K562 (cell line): ENCODE measurements around the gene ANO6. TPM values are rescaled to one million over a fixed set of nuclear protein-coding genes. Genes with fewer than 3 reads are reported as not detected.

Experiments
- ATAC-seq: fragments of 200-7000 bp; cut with Tn5 transposase; 3 replicates; pipeline ENCODE4 v1.9.1; 2020; ENCODE audit warnings: moderate library complexity
- BruUV-seq: library from RNA; stranded (reverse); fragments of 400-500 nt; replicated peaks from 2 replicates; lab custom pipeline; 2021; lab: Mats Ljungman, UMichigan
- CTCF ChIA-PET: fragments of 300-600 bp; formaldehyde crosslinking; extraction: SDS; loops from one replicate; lab custom pipeline; 2021; ENCODE audit warnings: low intra/inter-chr PET ratio; lab: Yijun Ruan, JAX
- POLR2A ChIA-PET: fragments of 300-600, 350-650 bp; sonication (Branson Sonifier 250); formaldehyde crosslinking; extraction: SDS; loops from one replicate; lab custom pipeline; 2021; ENCODE audit warnings: antibody characterized with exemption, inconsistent platforms; lab: Yijun Ruan, JAX
- DNase-seq, 4 experiments: peaks; one replicate each; pipeline versions ENCODE4 v3.0.0 to v3.0.0-alpha.2; 2011 to 2018; ENCODE audit warnings: low spot score in 3 of 4, mixed read lengths in 3 of 4; ENCODE audit errors: extremely low read depth in 1 of 4
- FAIRE-seq: peaks from 2 replicates; lab custom pipeline; 2011; peaks lifted over from hg19 to GRCh38; lab: Jason Lieb, UNC
- H2AFZ ChIP-seq: 2 replicates; pipeline ENCODE4 v1.6.0; 2011; ENCODE audit warnings: low read depth, low read length, control low read depth, inconsistent platforms
- H3K27ac ChIP-seq: fragments of 200-600 bp; 3 replicates; pipeline ENCODE4 v1.8.0; 2011; ENCODE audit warnings: low read depth, mild to moderate bottlenecking, control low read depth, inconsistent platforms, low read length, moderate library complexity, mixed read lengths; ENCODE audit errors: extremely low read depth
- H3K27me3 ChIP-seq, 2 experiments: fragments of 300-600 bp in 1 of 2; 2 replicates in 1 of 2; 3 replicates in 1 of 2; pipeline versions ENCODE4 v1.6.0 to v1.8.0; 2011; ENCODE audit warnings: inconsistent platforms in 2 of 2, low read length in 2 of 2, mild to moderate bottlenecking in 1 of 2, mixed read lengths in 1 of 2, moderate library complexity in 1 of 2; ENCODE audit not compliant: control insufficient read depth in 2 of 2, insufficient read depth in 2 of 2
- H3K36me3 ChIP-seq: fragments of 300-600 bp; 3 replicates; pipeline ENCODE4 v1.8.0; 2011; ENCODE audit warnings: mild to moderate bottlenecking, low read length, inconsistent platforms; ENCODE audit not compliant: control insufficient read depth, insufficient read depth
- H3K4me1 ChIP-seq, 2 experiments: fragments of 200-600 bp in 1 of 2; replicated peaks in 1 of 2; 2 replicates in 1 of 2; 3 replicates in 1 of 2; pipeline versions ENCODE4 v1.5.1 to v1.8.0; 2011; ENCODE audit warnings: inconsistent platforms in 2 of 2, low read length in 2 of 2, mild to moderate bottlenecking in 1 of 2, mixed read lengths in 1 of 2, moderate library complexity in 1 of 2; ENCODE audit not compliant: control insufficient read depth in 2 of 2, insufficient read depth in 2 of 2
- H3K4me2 ChIP-seq: 2 replicates; pipeline ENCODE4 v1.6.1; 2011; ENCODE audit warnings: low read length, control low read depth, inconsistent platforms, mixed read lengths; ENCODE audit not compliant: insufficient read depth
- H3K4me3 ChIP-seq: fragments of 200-600 bp; sonication (generic), shearing (Covaris generic); 2 replicates; pipeline ENCODE4 v1.5.1; 2016; ENCODE audit warnings: control low read depth, inconsistent platforms
- H3K79me2 ChIP-seq: fragments of 200-600 bp; 3 replicates; pipeline ENCODE4 v1.8.0; 2011; ENCODE audit warnings: low read length, inconsistent platforms; ENCODE audit not compliant: control insufficient read depth, insufficient read depth
- H3K9ac ChIP-seq, 2 experiments: 2 replicates each; pipeline versions ENCODE4 v1.6.0 to v1.6.1; 2011; ENCODE audit warnings: low read depth in 2 of 2, low read length in 2 of 2, control low read depth in 1 of 2, inconsistent platforms in 1 of 2, mild to moderate bottlenecking in 1 of 2, mixed read lengths in 1 of 2; ENCODE audit not compliant: insufficient read depth in 1 of 2
- H3K9me1 ChIP-seq: one replicate; pipeline ENCODE4 v1.6.0; 2011; ENCODE audit warnings: inconsistent platforms, mild to moderate bottlenecking, low read length, moderate library complexity; ENCODE audit not compliant: control insufficient read depth, insufficient read depth
- H3K9me3 ChIP-seq: replicated peaks from 2 replicates; pipeline ENCODE4 v1.5.1; 2011; ENCODE audit warnings: low read depth, low read length, inconsistent platforms; ENCODE audit not compliant: control insufficient read depth, insufficient read depth
- H4K20me1 ChIP-seq: replicated peaks from 2 replicates; pipeline ENCODE4 v1.6.1; 2011; ENCODE audit warnings: low read length, inconsistent platforms, mixed read lengths; ENCODE audit not compliant: control insufficient read depth, insufficient read depth
- BRF1 ChIP-seq: IDR thresholded peaks from 3 replicates; pipeline ENCODE4 v1.6.1; 2011; ENCODE audit warnings: borderline replicate concordance, mild to moderate bottlenecking; ENCODE audit not compliant: insufficient read length; ENCODE audit errors: extremely low read depth
- GATAD2B ChIP-seq: fragments of 450-650 bp; IDR thresholded peaks from 2 replicates; pipeline ENCODE4 v1.6.1; 2017; ENCODE audit warnings: mild to moderate bottlenecking, borderline replicate concordance
- ILF3 ChIP-seq: fragments of 450-650 bp; IDR thresholded peaks from 2 replicates; pipeline ENCODE4 v1.6.1; 2018; ENCODE audit warnings: antibody characterized with exemption, mild to moderate bottlenecking, moderate library complexity, borderline replicate concordance
- MYBL2 ChIP-seq, 2 experiments: fragments of 450-650 bp in 1 of 2; sonication (generic) in 1 of 2; formaldehyde crosslinking in 1 of 2; IDR thresholded peaks; 2 replicates each; pipeline versions ENCODE4 v1.6.1 to v1.8.1; 2017 to 2022; ENCODE audit warnings: borderline replicate concordance in 1 of 2, inconsistent platforms in 1 of 2, low read depth in 1 of 2, mild to moderate bottlenecking in 1 of 2, missing genetic modification reagents in 1 of 2, moderate library complexity in 1 of 2
- NFATC3 ChIP-seq: fragments of 450-650 bp; IDR thresholded peaks from 2 replicates; pipeline ENCODE4 v1.6.1; 2017; ENCODE audit warnings: mild to moderate bottlenecking
- NR0B1 ChIP-seq: fragments of 450-650 bp; IDR thresholded peaks from one replicate; pipeline ENCODE4 v1.6.1; 2018; ENCODE audit warnings: mild to moderate bottlenecking, moderate library complexity; ENCODE audit not compliant: partially characterized antibody
- NRF1 ChIP-seq, 2 experiments: fragments of 450-650 bp; IDR thresholded peaks in 1 of 2; conservative IDR thresholded peaks in 1 of 2; 2 replicates each; pipeline ENCODE4 v1.6.1; 2014; ENCODE audit warnings: mild to moderate bottlenecking in 2 of 2
- POLR2A ChIP-seq: fragments of 450-650 bp; conservative IDR thresholded peaks from 2 replicates; pipeline ENCODE4 v1.6.1; 2016
- POLR3A ChIP-seq: IDR thresholded peaks from 2 replicates; pipeline ENCODE4 v1.6.1; 2011; ENCODE audit warnings: borderline replicate concordance, mild to moderate bottlenecking, moderate library complexity; ENCODE audit not compliant: insufficient read length, insufficient read depth; ENCODE audit errors: extremely low read depth
- PREB ChIP-seq: sonication (generic); formaldehyde crosslinking; IDR thresholded peaks from 2 replicates; pipeline ENCODE4 v1.8.1; 2023; ENCODE audit warnings: mild to moderate bottlenecking, missing genetic modification reagents
- RHOXF2B ChIP-seq: fragments of 250-450 bp; sonication (Bioruptor Pico); conservative IDR thresholded peaks from 2 replicates; pipeline ENCODE4 v1.5.1; 2021
- TFAP4 ChIP-seq: sonication (generic); formaldehyde crosslinking; IDR thresholded peaks from 2 replicates; pipeline ENCODE4 v1.8.0; 2022; ENCODE audit warnings: missing genetic modification reagents, mild to moderate bottlenecking, moderate library complexity, borderline replicate concordance
- ZC3H4 ChIP-seq: sonication (generic); formaldehyde crosslinking; IDR thresholded peaks from 2 replicates; pipeline ENCODE4 v1.9.0; 2021; ENCODE audit warnings: missing genetic modification reagents, borderline replicate concordance
- ZFP36 ChIP-seq: fragments of 150-350 bp; IDR thresholded peaks from 2 replicates; pipeline ENCODE4 v1.6.1; 2018; ENCODE audit warnings: low read length, low read depth; ENCODE audit not compliant: partially characterized antibody
- ZNF239 ChIP-seq: fragments of 250-450 bp; sonication (Bioruptor Pico); IDR thresholded peaks from 2 replicates; pipeline ENCODE4 v1.4.0; 2020; ENCODE audit warnings: mild to moderate bottlenecking
- ZNF282 ChIP-seq: sonication (generic); formaldehyde crosslinking; IDR thresholded peaks from 2 replicates; pipeline ENCODE4 v1.8.1; 2023; ENCODE audit warnings: missing genetic modification reagents
- WGBS: fragments of 100-300 bp; shearing (Covaris generic); methylation state at CpG from one replicate; pipeline ENCODE4 v1.1.6; 2016; ENCODE audit warnings: low coverage, mixed read lengths; ENCODE audit not compliant: insufficient coverage; ENCODE audit errors: missing lambda C conversion rate; 5-methylcytosine and 5-hydroxymethylcytosine counted together
- in situ Hi-C: fragments of 300-500 bp; cut with MboI; formaldehyde crosslinking; loops from 4 replicates; pipeline ENCODE4 v1.15.0; 2018; ENCODE audit warnings: inconsistent platforms, mixed read lengths
- intact Hi-C: fragments of 100-400 bp; cut with micrococcal nuclease; formaldehyde crosslinking; loops from 2 replicates; pipeline ENCODE4 v1.14.2; 2022
- polyA plus RNA-seq, 8 experiments: library from polyadenylated mRNA; depleted of rRNA in 4 of 8; stranded (reverse) in 5 of 8; unstranded in 3 of 8; fragments of >200 nt; fragmentation: Nextera tagmentation in 2 of 8; fragmentation: Illumina TruSeq in 1 of 8; extraction: Ambion mirVana in 2 of 8; extraction: Trizol in 1 of 8; gene quantifications; 2 replicates each; pipeline versions ENCODE4 v1.2.1 to v1.2.3, GENCODE V29; 2011 to 2014; ENCODE audit warnings: inconsistent platforms in 1 of 8, missing spikeins in 1 of 8
- total RNA-seq, 7 experiments: library from RNA; depleted of rRNA in 6 of 7; stranded (reverse); fragments of >200 nt in 6 of 7; fragmentation: Illumina TruSeq in 2 of 7; extraction: Trizol in 2 of 7; gene quantifications; 2 replicates each; pipeline versions ENCODE4 v1.2.1 to v1.2.3, GENCODE V29; 2011 to 2021; ENCODE audit warnings: low replicate concordance in 1 of 7
- TF ChIP-seq, protein P1 (sequence below): sonication (generic); formaldehyde crosslinking; IDR thresholded peaks from 2 replicates; pipeline ENCODE4 v1.8.1; 2022; ENCODE audit warnings: missing genetic modification reagents

ANO6 gene
- total and polyA plus RNA-seq, 9 of the 15 experiments (the other 6 are each of a cell fraction or from before 2014, with no cell fraction given): 3.5 to 24.7 (median 20.3) TPM

- H3K27ac ChIP-seq: no peak overlapping the region
- BruUV-seq: no TSS peak
- H4K20me1 ChIP-seq: no peaks in the 10 kb centered on the region; the same call in 1 of the 2 replicates
- H3K9me3 ChIP-seq: no peaks in the 10 kb centered on the region
- H3K4me3 ChIP-seq: no peak overlapping the region
- no peak overlapping the region for H2AFZ ChIP-seq
- H3K4me2 ChIP-seq: no peak overlapping the region
- FAIRE-seq (no peak), ATAC-seq (no peak), DNase-seq (no peak)
- peaks cover 84% of the 10 kb centered on the region for H3K79me2 ChIP-seq
- no peaks in the 10 kb centered on the region for H3K36me3 ChIP-seq
- H3K27me3 ChIP-seq: no peaks in the 10 kb centered on the region
- no peaks in the 10 kb centered on the region for H3K9me1 ChIP-seq
- ChIA-PET CTCF (no interaction called here), POLR2A (interaction anchor here (1.2 kb wide), 1 partner anchor 12 kb away, joined by 5 read pairs; no protein-coding TSS in a partner anchor)
- WGBS: 86% methylated on average over 1 of the region's 6 CpGs
- intact Hi-C loops (no loop called here), in situ Hi-C loops (no loop called here)
- H3K4me1 ChIP-seq: peaks cover 9 to 10% of the 10 kb centered on the region in 2 experiments; a peak in 4 of 5 replicates
- H3K9ac ChIP-seq: no peak overlapping the region
- TF ChIP-seq GATAD2B: no peak
- no peak for TF ChIP-seq ZNF239 (CRISPR knock-in tag)
- no peak for TF ChIP-seq NFATC3
- TF ChIP-seq MYBL2 (IDR thresholded peaks at IDR 0.05; ENCODE audit: low read depth): no peak
- TF ChIP-seq MYBL2 (CRISPR knock-in tag; IDR thresholded peaks at IDR 0.05; ENCODE audit: borderline replicate concordance): no peak
- TF ChIP-seq POLR2A: no peak
- TF ChIP-seq, protein P1, sequence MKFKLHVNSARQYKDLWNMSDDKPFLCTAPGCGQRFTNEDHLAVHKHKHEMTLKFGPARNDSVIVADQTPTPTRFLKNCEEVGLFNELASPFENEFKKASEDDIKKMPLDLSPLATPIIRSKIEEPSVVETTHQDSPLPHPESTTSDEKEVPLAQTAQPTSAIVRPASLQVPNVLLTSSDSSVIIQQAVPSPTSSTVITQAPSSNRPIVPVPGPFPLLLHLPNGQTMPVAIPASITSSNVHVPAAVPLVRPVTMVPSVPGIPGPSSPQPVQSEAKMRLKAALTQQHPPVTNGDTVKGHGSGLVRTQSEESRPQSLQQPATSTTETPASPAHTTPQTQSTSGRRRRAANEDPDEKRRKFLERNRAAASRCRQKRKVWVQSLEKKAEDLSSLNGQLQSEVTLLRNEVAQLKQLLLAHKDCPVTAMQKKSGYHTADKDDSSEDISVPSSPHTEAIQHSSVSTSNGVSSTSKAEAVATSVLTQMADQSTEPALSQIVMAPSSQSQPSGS (CRISPR knock-in tag): no peak
- no peak for TF ChIP-seq NR0B1
- no peak for TF ChIP-seq BRF1
- no peak for TF ChIP-seq ZFP36
- no peak for TF ChIP-seq NRF1 (conservative IDR thresholded peaks at IDR 0.05 in 1 of 2, IDR thresholded peaks at IDR 0.05 in 1 of 2)
- no peak for TF ChIP-seq POLR3A
- no peak for TF ChIP-seq TFAP4
- TF ChIP-seq RHOXF2B (CRISPR knock-in tag): no peak
- TF ChIP-seq ZC3H4 (CRISPR knock-in tag): no peak
- TF ChIP-seq PREB: no peak
- no peak for TF ChIP-seq ILF3
- TF ChIP-seq ZNF282 (CRISPR knock-in tag): no peak
Measured at GRCh38 chr12:45220969-45221368, 5.1 kb downstream of the ANO6 start.
